ENCODE measurements around the gene DSCAML1.

Gene DSCAML1

DNA sequence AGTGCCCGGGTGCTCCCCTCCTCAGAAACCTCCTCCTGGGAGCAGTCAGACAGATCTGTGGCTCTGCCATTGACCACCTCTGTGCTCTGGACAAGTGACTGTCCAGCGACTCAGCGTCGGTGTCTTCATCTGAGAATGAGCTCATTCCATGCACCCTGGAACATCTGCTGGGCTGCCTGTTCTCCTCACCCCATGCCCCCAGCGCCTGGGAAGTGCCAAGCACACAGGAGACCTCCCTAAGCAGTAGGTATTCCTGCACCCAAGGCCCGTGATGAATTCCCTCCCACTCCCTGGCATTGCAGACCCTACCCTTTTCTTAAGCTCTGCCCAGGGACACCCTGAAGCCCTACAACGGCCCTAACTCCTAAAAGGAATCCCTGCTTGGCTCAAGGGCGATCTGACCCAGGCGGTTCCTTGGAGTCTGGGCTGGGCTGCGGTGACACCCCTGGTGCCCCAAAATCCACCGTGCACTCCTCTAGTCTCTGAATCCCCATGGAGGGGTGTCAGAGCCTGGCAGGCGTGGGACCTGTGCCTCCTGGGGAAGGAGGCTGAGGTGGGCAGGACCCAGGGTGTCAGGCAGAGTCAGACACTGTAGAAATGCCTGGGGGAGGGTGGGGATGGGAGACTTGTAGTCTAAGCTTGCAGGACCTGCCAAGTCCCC, 377.4 kb downstream of the DSCAML1 start:
- TF ChIP-seq CTCF (IDR thresholded peaks at IDR 0.05; ENCODE audit: insufficient read depth, missing control alignments), result no peak
- DNase-seq (ENCODE audit: insufficient read length, low spot score) (no peak), FAIRE-seq (no peak)

DNA sequence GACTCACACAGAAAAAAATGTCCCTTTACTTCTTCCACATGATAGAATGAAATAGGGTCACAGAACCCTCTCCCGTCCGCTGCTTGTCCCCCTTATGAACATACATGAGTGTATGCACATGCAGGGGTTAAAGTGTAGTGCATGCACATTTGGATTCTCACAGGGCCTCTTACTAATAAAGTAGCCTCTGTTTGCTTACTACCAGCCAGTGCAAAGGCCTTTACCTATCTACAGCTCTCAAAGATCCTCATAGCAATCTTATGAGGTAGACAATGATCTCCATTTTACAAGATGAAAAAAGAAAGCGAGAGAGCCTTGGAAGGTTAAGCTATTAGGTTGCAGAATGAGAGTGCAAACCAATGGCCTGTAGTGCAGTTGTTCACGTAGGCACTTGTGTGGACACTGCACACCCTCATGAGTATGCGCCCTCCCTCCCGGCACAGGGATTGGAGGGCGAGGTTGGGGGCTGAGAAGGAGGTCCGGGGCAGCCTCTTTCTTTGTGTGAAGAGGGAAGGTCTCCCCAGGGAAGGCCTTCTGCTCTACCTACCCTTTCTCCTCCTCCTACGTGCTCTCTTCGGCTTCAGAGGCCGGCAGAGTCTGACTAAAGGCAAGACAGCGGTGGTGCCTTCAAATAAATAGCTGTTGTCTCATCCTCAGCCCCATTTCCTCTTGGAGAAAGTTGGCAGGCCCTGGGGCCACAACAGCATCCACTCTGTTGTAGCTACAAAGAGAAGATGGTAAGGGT, 378.1 kb downstream of the DSCAML1 start:
- TF ChIP-seq CTCF (IDR thresholded peaks at IDR 0.05; ENCODE audit: insufficient read depth, missing control alignments), result no peak
- DNase-seq (ENCODE audit: insufficient read length, low spot score), result no peak
- FAIRE-seq, result no peak

DNA sequence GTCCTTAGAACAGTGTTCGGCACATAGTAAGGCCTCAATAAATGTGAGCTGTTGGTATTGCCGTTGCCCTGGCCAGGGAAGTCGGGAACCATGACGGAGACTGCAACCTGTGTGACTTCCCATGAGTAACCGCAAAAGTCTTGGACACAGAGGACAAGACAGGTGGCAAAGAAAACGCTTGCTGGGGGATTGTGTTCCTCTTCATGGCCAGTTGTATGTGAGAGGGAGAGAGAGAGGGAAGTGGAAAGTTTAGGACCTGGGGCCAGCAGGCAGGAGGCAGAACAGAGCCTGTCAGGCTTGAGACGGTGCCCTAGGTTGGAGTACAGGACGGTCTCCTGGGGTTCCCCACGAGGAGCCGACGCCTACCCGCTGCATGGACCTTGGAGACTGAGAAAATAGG, 379.2 kb downstream of the DSCAML1 start:
- TF ChIP-seq CTCF (IDR thresholded peaks at IDR 0.05; ENCODE audit: insufficient read depth, missing control alignments), result no peak
- DNase-seq (ENCODE audit: insufficient read length, low spot score) (no peak), FAIRE-seq (no peak)

DNA sequence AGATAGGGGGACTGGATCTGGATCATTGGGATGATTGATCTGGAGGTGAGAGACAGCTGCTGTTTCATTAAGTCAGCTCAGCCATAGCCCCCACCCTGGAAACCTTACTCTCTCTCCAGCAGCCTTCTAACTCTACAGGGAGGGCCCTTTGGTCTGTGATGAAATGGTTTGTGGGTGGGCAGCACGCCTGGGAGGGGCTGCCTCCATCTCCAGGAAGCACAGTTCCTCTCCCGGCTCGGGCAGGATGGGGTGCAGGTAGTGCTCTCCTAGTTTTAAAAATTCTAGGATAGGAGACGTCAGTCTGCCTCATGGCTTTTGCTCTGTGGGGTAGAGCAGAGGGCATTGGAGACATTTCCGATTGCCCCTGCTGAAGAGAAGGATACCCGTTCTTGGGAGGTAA, 379.7 kb downstream of the DSCAML1 start:
- TF ChIP-seq CTCF (IDR thresholded peaks at IDR 0.05; ENCODE audit: insufficient read depth, missing control alignments), result no peak
- DNase-seq (ENCODE audit: insufficient read length, low spot score) (no peak), FAIRE-seq (no peak)

DNA sequence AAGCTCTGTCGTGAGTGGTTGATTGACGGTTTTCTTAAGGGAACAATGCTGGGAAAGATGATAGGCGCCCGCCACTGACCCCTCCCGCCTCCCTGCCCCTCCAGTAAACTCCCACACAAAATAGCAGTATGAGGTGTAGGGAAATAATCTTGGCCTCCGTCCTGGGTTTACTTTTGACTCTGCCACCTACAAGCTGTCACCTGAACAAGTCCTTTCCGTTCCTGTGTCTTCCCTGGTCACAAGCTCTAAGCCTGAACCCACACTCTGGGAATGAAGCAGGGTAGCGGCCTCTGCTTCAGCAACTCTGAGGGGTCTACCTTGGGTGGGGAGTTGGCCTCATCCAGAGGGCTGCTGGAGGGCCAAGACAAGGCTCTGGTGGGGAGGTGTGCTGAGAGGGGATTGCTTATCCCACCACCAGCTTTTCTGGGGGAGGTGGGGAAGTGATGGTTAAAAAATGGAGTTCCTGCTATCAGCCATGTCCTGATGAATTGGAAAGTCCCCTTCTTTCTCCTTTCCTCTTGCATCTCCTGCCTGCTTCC, 381.6 kb downstream of the DSCAML1 start:
- no peak for DNase-seq (ENCODE audit: insufficient read length, low spot score)
- no peak for TF ChIP-seq CTCF (IDR thresholded peaks at IDR 0.05; ENCODE audit: insufficient read depth, missing control alignments)
- no peak for FAIRE-seq

- no peak for TF ChIP-seq CTCF (IDR thresholded peaks at IDR 0.05; ENCODE audit: insufficient read depth, missing control alignments)
- FAIRE-seq (no peak), DNase-seq (ENCODE audit: insufficient read length, low spot score) (no peak)
Observed at GRCh38 chr11:117414724-117415123, 382.3 kb downstream of the DSCAML1 start.

DNA sequence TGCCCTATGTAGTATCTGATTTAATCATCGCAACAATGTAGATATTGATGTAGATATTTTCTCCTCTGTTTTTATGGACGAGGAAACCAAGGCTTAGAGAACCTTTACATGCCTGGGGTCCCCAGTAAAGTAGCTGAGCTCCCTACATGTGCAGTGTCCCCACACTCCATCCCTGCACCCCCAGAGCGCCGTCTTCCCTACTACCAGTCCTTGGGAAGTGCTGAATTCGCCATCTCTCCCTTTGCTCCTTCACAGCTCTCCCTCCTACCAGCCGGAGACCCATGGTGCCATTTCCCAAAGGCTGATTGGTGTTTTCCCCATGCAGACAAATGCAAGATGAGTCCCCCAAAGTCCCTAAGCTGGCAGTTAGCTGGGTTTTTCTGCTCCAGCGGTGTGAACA, 383.4 kb downstream of the DSCAML1 start:
- DNase-seq (ENCODE audit: insufficient read length, low spot score) (no peak), FAIRE-seq (no peak)
- TF ChIP-seq CTCF (IDR thresholded peaks at IDR 0.05; ENCODE audit: insufficient read depth, missing control alignments), result no peak

Measured in D721Med (cell line).